Measurements from ENCODE around the gene BTG1.

BTG1 gene

GRCh38 chr12:92170050-92170449 lies 24.4 kb upstream of the BTG1 start:
- no peak for TF ChIP-seq CTCF (conservative IDR thresholded peaks at IDR 0.05; ENCODE audit: low read length)
- H3K4me3 ChIP-seq (ENCODE audit: low read length): no peak overlapping the region
- no peak for DNase-seq (ENCODE audit: low read depth)

- no peak for TF ChIP-seq CTCF (conservative IDR thresholded peaks at IDR 0.05; ENCODE audit: low read length)
- H3K4me3 ChIP-seq (ENCODE audit: low read length): no peak overlapping the region
These were observed 21.4 kb upstream of the BTG1 start for GRCh38 chr12:92167075-92167474.

GRCh38 chr12:92164712-92165111 lies 19.1 kb upstream of the BTG1 start:
- DNase-seq (ENCODE audit: low read depth): no peak
- H3K4me3 ChIP-seq (ENCODE audit: low read length): no peak overlapping the region
- no peak for TF ChIP-seq CTCF (conservative IDR thresholded peaks at IDR 0.05; ENCODE audit: low read length)

More at GRCh38 chr12:92167075-92167474, 21.4 kb upstream of the BTG1 start:
- DNase-seq (ENCODE audit: low read depth): no peak

- no peak for DNase-seq (ENCODE audit: low read depth)
- no peak for TF ChIP-seq CTCF (conservative IDR thresholded peaks at IDR 0.05; ENCODE audit: low read length)
- H3K4me3 ChIP-seq (ENCODE audit: low read length): no peak overlapping the region
These were observed 16.4 kb upstream of the BTG1 start for GRCh38 chr12:92162079-92162478.

- no peak for TF ChIP-seq CTCF (conservative IDR thresholded peaks at IDR 0.05; ENCODE audit: low read length)
- H3K4me3 ChIP-seq (ENCODE audit: low read length): no peak overlapping the region
- no peak for DNase-seq (ENCODE audit: low read depth)
These were observed 13.3 kb upstream of the BTG1 start for GRCh38 chr12:92158796-92159439.

GRCh38 chr12:92156704-92157395 lies 11.2 kb upstream of the BTG1 start:
- no peak for TF ChIP-seq CTCF (conservative IDR thresholded peaks at IDR 0.05; ENCODE audit: low read length)
- no peak overlapping the region for H3K4me3 ChIP-seq (ENCODE audit: low read length)
- no peak for DNase-seq (ENCODE audit: low read depth)

- no peak for DNase-seq (ENCODE audit: low read depth)
- TF ChIP-seq CTCF (conservative IDR thresholded peaks at IDR 0.05; ENCODE audit: low read length): no peak
- H3K4me3 ChIP-seq (ENCODE audit: low read length): no peak overlapping the region
These were observed 10.5 kb upstream of the BTG1 start for GRCh38 chr12:92156139-92156538.
